GM19467 (cell line): ENCODE data around the gene MMP11.

Source experiments
- ATAC-seq: cut with Tn5 transposase; IDR thresholded peaks from one replicate; pipeline ENCODE4 v1.9.1; 2021; ENCODE audit warnings: mild to moderate bottlenecking, moderate library complexity; ENCODE audit not compliant: unreplicated experiment

The MMP11 gene

GRCh38 chr22:23827351-23827995 is 54.8 kb downstream of the MMP11 start:
- ATAC-seq: no peak

- ATAC-seq: no peak
These were observed 56.4 kb downstream of the MMP11 start for GRCh38 chr22:23828800-23829680.

GRCh38 chr22:23829845-23830372 is 57.3 kb downstream of the MMP11 start:
- ATAC-seq: no peak

DNA sequence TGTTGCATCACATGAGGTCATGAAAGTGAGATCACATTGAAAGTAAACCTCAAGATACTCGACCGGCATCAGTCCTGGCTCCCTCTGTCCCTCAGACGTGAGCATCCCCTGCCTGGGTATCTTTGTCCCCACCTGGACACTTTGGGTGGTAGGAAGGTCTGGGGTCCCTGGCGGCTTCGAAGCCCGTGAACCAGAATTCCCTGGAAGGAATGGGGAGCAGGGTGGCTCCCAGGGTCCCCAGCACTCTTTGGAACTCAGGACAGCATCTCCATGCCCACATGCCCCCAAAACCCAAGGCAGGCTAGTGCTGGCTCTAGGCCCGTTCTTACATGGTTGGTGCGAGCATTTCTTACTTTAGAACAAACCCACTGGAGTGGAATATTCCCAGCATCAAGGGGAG is 58.6 kb downstream of the MMP11 start:
- no peak for ATAC-seq

GRCh38 chr22:23831781-23832180 is 59.1 kb downstream of the MMP11 start:
- ATAC-seq: no peak

GRCh38 chr22:23832226-23833016 is 59.8 kb downstream of the MMP11 start:
- no peak for ATAC-seq

- no peak for ATAC-seq
These were observed 60.5 kb downstream of the MMP11 start for GRCh38 chr22:23833017-23833751.
